ENCODE data around the gene ZNF133. TPM values are rescaled to one million over a fixed set of nuclear protein-coding genes. Genes with fewer than 3 reads are reported as not detected.

The ZNF133 gene
- total and polyA plus RNA-seq, 8 donors, result 10.4 to 38.3 (median 31.8) TPM

GRCh38 chr20:18279242-18279641, 9.1 kb upstream of the ZNF133 start:
- Histone ChIP-seq H3K27me3 (peaks cover 6 to 33% of the 10 kb centered on the region in 2 donors), H3K9me3 (peaks cover 0 to under 1% of the 10 kb centered on the region in 2 donors), H3K27ac (no peak overlapping the region), H3K36me3 (no peaks in the 10 kb centered on the region), H3K4me1 (peaks cover 0 to 5% of the 10 kb centered on the region in 2 donors), H3K4me3 (no peak overlapping the region)
- no peak for ATAC-seq
- TF ChIP-seq CTCF (IDR thresholded peaks at IDR 0.05), result no peak
- DNase-seq, result no peak
- intact Hi-C loops (cut with DNase I), result loop anchor here in 1 of 2 donors (10.0 kb wide), 1 partner anchor 774 kb away; no protein-coding TSS in a partner anchor

GRCh38 chr20:18284805-18285533, 3.4 kb upstream of the ZNF133 start:
- no peak for TF ChIP-seq CTCF (IDR thresholded peaks at IDR 0.05)
- Histone ChIP-seq H3K36me3 (no peaks in the 10 kb centered on the region), H3K4me1 (peaks cover 0 to 13% of the 10 kb centered on the region in 2 donors), H3K4me3 (no peak overlapping the region), H3K27me3 (peaks cover 6 to 31% of the 10 kb centered on the region in 2 donors), H3K9me3 (peaks cover 0 to 18% of the 10 kb centered on the region in 2 donors), H3K27ac (no peak overlapping the region)
- DNase-seq (no peak), ATAC-seq (no peak)
- intact Hi-C loops (cut with DNase I), result no loop called here

- intact Hi-C loops (cut with DNase I), result no loop called here
- H3K9me3 ChIP-seq, result peaks cover 0 to 18% of the 10 kb centered on the region in 2 donors
- ATAC-seq (peak; percentile 1), DNase-seq (peak in 1 of 4 donors; percentile 37)
- peaks cover 0 to 12% of the 10 kb centered on the region in 2 donors for H3K27me3 ChIP-seq
- TF ChIP-seq CTCF (IDR thresholded peaks at IDR 0.05), result no peak
- peak overlapping the region; percentile 85 to 94 for H3K27ac ChIP-seq
- H3K4me1 ChIP-seq, result peaks cover 0 to 17% of the 10 kb centered on the region in 2 donors
- H3K4me3 ChIP-seq, result peak overlapping the region; percentile 73 to 75
- peaks cover 0 to 5% of the 10 kb centered on the region in 2 donors for H3K36me3 ChIP-seq
Measured at GRCh38 chr20:18287546-18287914, 797 bp upstream of the ZNF133 start.

GRCh38 chr20:18288749-18289267, 481 bp downstream of the ZNF133 start:
- Histone ChIP-seq H3K27me3 (peaks cover 0 to 6% of the 10 kb centered on the region in 2 donors), H3K9me3 (peaks cover 0 to 18% of the 10 kb centered on the region in 2 donors), H3K4me1 (peaks cover 0 to 17% of the 10 kb centered on the region in 2 donors), H3K4me3 (peak overlapping the region; percentile 73 to 75), H3K27ac (peak overlapping the region; percentile 85 to 94), H3K36me3 (peaks cover 0 to 5% of the 10 kb centered on the region in 2 donors)
- ATAC-seq (peak; percentile 3), DNase-seq (peak in 1 of 4 donors; percentile 33)
- intact Hi-C loops (cut with DNase I), result no loop called here
- no peak for TF ChIP-seq CTCF (IDR thresholded peaks at IDR 0.05)

- intact Hi-C loops (cut with DNase I), result no loop called here
- ATAC-seq, result no peak
- Histone ChIP-seq H3K27me3 (peaks cover 0 to 6% of the 10 kb centered on the region in 2 donors), H3K27ac (no peak overlapping the region), H3K9me3 (peaks cover 0 to 17% of the 10 kb centered on the region in 2 donors), H3K36me3 (peaks cover 0 to 5% of the 10 kb centered on the region in 2 donors), H3K4me1 (peaks cover 0 to 17% of the 10 kb centered on the region in 2 donors), H3K4me3 (peak overlapping the region; percentile 73 to 75)
- DNase-seq, result no peak
- no peak for TF ChIP-seq CTCF (IDR thresholded peaks at IDR 0.05)
Measured at GRCh38 chr20:18289306-18289705, 979 bp downstream of the ZNF133 start.
